AG10803 (cell line): Measurements from ENCODE around the gene CENPO.

Experiments
- DNase-seq: peaks from one replicate; pipeline ENCODE4 v3.0.0; 2010; ENCODE audit warnings: low read depth
- H3K4me3 ChIP-seq: 2 replicates; pipeline ENCODE4 v1.5.1; 2011; ENCODE audit warnings: mild to moderate bottlenecking, low read length, control low read depth
- TF ChIP-seq, protein P1 (sequence below): conservative IDR thresholded peaks from 2 replicates; pipeline ENCODE4 v1.5.1; 2011; ENCODE audit warnings: mild to moderate bottlenecking, low read length, control low read depth, inconsistent platforms

Gene CENPO

DNA sequence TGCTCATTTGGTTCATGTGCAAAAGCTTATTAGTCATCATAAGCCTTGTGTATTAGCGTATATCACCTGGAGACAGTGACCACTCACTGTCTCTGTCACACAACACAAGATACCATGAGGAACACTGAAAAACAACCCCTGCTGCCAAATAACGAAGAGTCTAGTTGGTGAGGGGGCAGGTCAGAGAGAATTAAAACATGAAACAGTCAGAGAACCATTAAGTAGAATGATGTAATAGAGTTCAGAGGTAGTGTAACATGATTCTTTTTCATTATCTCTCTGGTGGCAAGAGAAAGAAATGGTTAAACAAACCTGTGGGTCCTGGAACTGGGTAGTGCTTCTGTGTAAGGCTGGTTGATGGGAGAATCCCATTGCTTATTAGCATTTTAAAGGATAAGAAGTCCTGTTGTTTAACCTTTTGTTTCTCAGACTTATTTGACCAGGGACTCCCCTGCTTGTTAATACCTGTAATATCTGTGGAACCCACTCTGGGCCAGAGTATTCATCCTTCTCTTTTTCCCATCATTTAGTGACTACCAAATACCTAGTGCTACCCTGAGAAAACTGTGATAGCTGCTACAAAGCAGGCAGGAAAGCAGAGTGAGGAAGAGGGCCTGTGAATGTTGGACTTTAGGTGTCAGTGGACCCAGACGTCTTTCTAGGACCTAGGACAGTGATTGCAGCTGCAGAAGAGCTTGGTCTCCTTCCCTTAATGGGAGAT is 38.1 kb upstream of the CENPO start:
- TF ChIP-seq, protein P1, sequence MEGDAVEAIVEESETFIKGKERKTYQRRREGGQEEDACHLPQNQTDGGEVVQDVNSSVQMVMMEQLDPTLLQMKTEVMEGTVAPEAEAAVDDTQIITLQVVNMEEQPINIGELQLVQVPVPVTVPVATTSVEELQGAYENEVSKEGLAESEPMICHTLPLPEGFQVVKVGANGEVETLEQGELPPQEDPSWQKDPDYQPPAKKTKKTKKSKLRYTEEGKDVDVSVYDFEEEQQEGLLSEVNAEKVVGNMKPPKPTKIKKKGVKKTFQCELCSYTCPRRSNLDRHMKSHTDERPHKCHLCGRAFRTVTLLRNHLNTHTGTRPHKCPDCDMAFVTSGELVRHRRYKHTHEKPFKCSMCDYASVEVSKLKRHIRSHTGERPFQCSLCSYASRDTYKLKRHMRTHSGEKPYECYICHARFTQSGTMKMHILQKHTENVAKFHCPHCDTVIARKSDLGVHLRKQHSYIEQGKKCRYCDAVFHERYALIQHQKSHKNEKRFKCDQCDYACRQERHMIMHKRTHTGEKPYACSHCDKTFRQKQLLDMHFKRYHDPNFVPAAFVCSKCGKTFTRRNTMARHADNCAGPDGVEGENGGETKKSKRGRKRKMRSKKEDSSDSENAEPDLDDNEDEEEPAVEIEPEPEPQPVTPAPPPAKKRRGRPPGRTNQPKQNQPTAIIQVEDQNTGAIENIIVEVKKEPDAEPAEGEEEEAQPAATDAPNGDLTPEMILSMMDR: no peak
- H3K4me3 ChIP-seq: no peak overlapping the region
- no peak for DNase-seq

DNA sequence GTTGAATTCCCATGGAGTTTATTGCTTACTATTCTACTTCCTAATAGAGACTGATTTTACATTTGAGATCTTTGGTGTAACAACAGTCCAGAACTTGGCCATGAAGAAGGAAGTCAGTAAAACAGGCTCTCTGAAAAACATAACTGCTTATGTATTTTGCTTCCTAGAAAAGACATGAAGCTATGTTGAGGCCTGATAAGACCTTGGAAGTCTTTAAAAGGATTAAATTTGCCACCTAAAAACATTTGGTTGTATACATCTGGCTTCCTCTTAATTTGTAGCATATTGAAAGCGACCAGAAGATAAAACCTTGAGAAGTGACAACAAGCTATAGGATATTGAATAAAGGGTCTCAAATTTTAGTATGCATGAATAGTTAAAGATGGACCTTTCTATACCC is 36.4 kb upstream of the CENPO start:
- DNase-seq: no peak
- TF ChIP-seq, protein P1: no peak
- H3K4me3 ChIP-seq: no peak overlapping the region

DNA sequence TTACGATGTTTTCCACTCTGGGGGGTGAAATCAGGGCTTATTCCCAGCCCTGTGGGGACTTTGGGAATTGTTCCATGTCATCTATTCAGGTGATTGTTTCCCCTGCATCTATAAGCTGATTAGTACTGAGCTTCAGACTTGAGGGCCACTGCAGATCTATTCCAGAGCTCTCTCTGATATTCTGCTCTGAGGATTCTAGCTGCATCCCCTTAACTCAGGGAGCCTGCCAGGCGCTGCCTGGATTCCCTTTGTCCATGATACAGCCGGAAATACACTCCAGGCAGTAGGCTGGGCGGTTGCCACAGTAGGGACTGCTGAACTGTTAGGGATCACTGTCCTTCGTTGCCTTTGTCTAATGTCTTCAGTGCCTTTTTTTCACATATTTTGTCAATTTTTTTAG is 31.4 kb upstream of the CENPO start:
- TF ChIP-seq, protein P1: no peak
- DNase-seq: no peak
- no peak overlapping the region for H3K4me3 ChIP-seq

DNA sequence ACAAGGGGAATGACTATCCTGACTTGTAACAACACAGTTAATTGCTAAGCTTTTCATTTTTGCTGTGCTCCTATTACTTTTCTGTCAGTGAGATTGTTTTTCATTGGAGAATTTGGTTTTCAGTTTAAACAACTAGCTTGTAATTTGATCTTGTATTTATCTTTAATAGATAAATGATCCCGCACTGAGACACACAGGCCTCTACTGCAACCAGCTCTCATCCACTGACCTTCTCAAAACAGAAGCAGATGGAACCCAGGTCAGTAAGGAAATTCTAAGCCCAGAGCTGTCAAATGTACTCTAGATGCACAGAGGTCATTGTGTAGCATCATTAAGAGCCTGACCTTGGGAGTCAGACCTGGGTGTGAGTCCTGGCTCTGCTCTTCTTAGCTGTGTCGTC is 30.7 kb upstream of the CENPO start:
- H3K4me3 ChIP-seq: no peak overlapping the region
- no peak for DNase-seq
- TF ChIP-seq, protein P1: no peak

DNA sequence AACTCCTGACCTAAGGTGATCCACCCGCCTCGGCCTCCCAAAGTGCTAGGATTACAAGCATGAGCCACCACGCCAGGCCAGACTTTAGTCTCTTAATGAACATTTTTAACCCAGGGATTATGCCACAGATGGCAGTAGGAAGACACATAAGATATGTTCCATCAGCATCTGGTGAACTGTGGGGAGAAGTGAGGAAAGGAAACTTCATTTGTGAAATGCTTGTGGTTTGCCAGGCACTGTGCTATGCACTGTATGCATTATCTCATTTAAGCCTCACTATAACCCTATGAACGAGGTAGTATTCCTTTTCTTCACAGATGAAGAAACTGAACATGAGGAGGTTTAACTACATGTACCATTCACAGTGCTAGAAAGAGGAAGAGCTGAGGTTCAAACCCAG is 29.4 kb upstream of the CENPO start:
- TF ChIP-seq, protein P1: no peak
- peak; percentile 67 for DNase-seq

DNA sequence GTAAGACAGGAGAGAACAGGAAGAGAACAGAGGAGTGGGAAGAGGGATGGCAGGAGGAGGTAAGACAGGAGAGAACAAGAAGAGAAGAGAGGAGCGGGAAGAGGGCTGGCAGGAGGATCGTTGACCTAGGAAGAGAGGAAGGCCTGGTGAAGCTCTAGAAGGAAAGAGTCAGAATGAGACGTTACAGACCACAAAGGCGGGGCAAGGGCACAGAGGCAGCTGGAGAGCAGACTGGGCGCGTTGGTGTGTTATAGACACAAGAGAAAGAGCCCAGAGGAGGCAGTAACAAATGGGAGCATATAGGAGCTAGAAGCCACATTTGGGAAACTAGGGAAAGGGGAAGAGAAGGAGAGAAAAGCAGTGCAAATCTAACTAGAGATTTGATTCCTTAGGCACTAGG is 26.6 kb upstream of the CENPO start:
- no peak for DNase-seq
- TF ChIP-seq, protein P1: no peak
- H3K4me3 ChIP-seq: no peak overlapping the region

More for the DNA sequence above, 29.4 kb upstream of the CENPO start:
- no peak overlapping the region for H3K4me3 ChIP-seq

DNA sequence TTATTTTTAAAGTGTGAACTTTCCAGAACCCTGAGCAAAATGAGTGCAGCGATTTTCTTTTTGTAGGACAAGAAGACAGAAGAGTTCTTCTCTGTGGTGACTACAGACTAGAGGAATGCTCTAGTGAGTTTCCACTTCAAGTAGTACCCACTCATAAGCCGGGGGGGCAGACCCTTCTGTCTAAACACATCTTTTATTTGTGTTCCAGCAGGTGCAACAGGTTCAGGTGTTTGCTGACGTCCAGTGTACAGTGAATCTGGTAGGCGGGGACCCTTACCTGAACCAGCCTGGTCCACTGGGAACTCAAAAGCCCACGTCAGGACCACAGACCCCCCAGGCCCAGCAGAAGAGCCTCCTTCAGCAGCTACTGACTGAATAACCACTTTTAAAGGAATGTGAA is 25.2 kb upstream of the CENPO start:
- DNase-seq: no peak
- TF ChIP-seq, protein P1: no peak
- no peak overlapping the region for H3K4me3 ChIP-seq
